ENCODE results near the gene CREB3. TPM values are rescaled to one million over a fixed set of nuclear protein-coding genes. Genes with fewer than 3 reads are reported as not detected.

CREB3 gene
- total RNA-seq, 1 experiment from 2014 or later: 27.3 TPM

DNA sequence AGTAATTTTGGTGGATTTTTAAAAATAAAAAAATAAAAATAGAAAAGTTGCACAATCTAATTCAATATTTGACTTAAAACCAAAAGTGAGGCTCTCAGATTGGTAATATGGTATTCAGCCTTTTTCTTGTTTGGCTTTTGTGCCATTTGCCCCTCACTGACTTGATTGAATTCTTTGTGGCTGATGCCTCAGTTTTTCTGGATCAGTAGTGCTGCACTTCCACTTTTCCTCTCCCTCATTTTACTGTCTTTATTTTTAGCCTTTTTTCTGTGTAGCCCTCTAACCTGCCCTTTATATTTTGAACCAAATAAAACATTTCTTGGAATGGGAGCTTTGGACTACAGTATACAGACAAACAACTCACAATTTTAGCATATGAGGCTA is 25.4 kb downstream of the CREB3 start:
- Histone ChIP-seq H3K27me3 (ENCODE audit: insufficient read depth, low read length) (no peaks in the 10 kb centered on the region), H3K9ac (ENCODE audit: extremely low read depth, insufficient read length, low read length) (no peak overlapping the region), H2BK120ac (ENCODE audit: low read depth, low read length, poor library complexity, severe bottlenecking) (no peak overlapping the region), H3T11ph (ENCODE audit: low read length) (no peak overlapping the region), H3K18ac (ENCODE audit: insufficient read length, low read depth, low read length) (no peak overlapping the region), H3K9me3 (ENCODE audit: control insufficient read depth, low read depth, low read length) (no peaks in the 10 kb centered on the region), H2BK15ac (ENCODE audit: low read depth, low read length) (no peak overlapping the region), H3K27ac (ENCODE audit: insufficient read length, low read depth, low read length) (no peak overlapping the region), H4K20me1 (ENCODE audit: control insufficient read depth, insufficient read depth, insufficient read length) (no peaks in the 10 kb centered on the region), H3K14ac (ENCODE audit: insufficient read depth, low read length) (no peak overlapping the region), H3K23ac (ENCODE audit: insufficient read length, low read depth, low read length) (no peak overlapping the region), H3K79me2 (ENCODE audit: insufficient read depth, low read length) (no peaks in the 10 kb centered on the region; the same call in 1 of the 2 replicates), H2AFZ (ENCODE audit: low read length) (no peak overlapping the region), H2AK5ac (ENCODE audit: insufficient read length, low read length) (no peak overlapping the region), H2BK20ac (ENCODE audit: low read depth, low read length, poor library complexity, severe bottlenecking) (no peak overlapping the region), H3K4ac (ENCODE audit: low read depth, low read length) (no peak overlapping the region), H4K91ac (ENCODE audit: insufficient read length, low read depth, low read length) (no peak overlapping the region), H4K8ac (replicated peaks; ENCODE audit: insufficient read length, low read depth, low read length) (no peak overlapping the region), H3K56ac (ENCODE audit: insufficient read length, low read depth, low read length) (no peak overlapping the region), H3K23me2 (ENCODE audit: insufficient read length, low read depth, low read length, poor library complexity, severe bottlenecking) (peaks cover 3% of the 10 kb centered on the region), H3K79me1 (ENCODE audit: insufficient read depth, low read depth, low read length, poor library complexity, severe bottlenecking) (no peaks in the 10 kb centered on the region), H2BK5ac (ENCODE audit: insufficient read length, low read length) (no peak overlapping the region), H2BK12ac (ENCODE audit: insufficient read length, low read depth, low read length) (no peak overlapping the region), H3K4me2 (ENCODE audit: insufficient read depth, insufficient read length, low read length) (peak overlapping the region; percentile 46), H3K4me1 (ENCODE audit: insufficient read depth, low read length) (no peaks in the 10 kb centered on the region), H4K5ac (ENCODE audit: insufficient read length, low read depth, low read length) (no peak overlapping the region)
- no peaks in the 10 kb centered on the region for H3K27me3 Mint-ChIP-seq (ENCODE audit: low read depth)
- peaks cover 14 to 21% (median 19%) of the 10 kb centered on the region in 3 experiments; a peak in 6 of 7 replicates for H3K36me3 Mint-ChIP-seq (ENCODE audit: insufficient read depth in 1 of 3, low read depth in 3 of 3)
- H3K4me1 Mint-ChIP-seq: peaks cover 33 to 38% of the 10 kb centered on the region in 2 experiments
- TF ChIP-seq, protein P1, sequence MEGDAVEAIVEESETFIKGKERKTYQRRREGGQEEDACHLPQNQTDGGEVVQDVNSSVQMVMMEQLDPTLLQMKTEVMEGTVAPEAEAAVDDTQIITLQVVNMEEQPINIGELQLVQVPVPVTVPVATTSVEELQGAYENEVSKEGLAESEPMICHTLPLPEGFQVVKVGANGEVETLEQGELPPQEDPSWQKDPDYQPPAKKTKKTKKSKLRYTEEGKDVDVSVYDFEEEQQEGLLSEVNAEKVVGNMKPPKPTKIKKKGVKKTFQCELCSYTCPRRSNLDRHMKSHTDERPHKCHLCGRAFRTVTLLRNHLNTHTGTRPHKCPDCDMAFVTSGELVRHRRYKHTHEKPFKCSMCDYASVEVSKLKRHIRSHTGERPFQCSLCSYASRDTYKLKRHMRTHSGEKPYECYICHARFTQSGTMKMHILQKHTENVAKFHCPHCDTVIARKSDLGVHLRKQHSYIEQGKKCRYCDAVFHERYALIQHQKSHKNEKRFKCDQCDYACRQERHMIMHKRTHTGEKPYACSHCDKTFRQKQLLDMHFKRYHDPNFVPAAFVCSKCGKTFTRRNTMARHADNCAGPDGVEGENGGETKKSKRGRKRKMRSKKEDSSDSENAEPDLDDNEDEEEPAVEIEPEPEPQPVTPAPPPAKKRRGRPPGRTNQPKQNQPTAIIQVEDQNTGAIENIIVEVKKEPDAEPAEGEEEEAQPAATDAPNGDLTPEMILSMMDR (conservative IDR thresholded peaks at IDR 0.05): no peak
- H3K9me3 Mint-ChIP-seq: no peaks in the 10 kb centered on the region
- H3K27ac Mint-ChIP-seq: peak overlapping the region in 1 of 3 experiments; percentile 80; a peak in 1 of 7 replicates
- no peak for DNase-seq
- H3K4me3 Mint-ChIP-seq: peak overlapping the region; percentile 93 to 97

All from H9 (cell line).